ENCODE measurements around the gene ZNF552.
"Not testable (repeated sequence)": the region's sequence is repeated elsewhere in the genome, so short reads cannot be mapped to it uniquely, and the experiment has no call there.

The ZNF552 gene

DNA sequence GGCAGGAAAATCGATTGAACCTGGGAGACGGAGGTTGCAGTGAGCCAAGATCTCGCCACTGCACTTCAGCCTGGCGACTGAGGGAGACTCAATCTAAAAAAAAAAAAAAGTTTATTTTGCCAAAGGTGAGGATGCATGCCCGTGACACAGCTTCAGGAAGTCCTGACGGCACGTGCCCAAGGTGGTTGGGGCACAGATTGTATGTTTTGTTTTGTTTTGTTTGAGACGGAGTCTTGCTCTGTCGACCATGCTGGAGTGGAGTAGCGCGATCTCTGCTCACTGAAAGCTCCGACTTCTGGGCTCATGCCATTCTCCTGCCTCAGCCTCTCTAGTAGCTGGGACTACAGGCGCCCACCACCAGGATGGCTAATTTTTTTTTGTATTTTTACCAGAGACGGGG lies 3.3 kb upstream of the ZNF552 start:
- DNase-seq, result no peak

DNA sequence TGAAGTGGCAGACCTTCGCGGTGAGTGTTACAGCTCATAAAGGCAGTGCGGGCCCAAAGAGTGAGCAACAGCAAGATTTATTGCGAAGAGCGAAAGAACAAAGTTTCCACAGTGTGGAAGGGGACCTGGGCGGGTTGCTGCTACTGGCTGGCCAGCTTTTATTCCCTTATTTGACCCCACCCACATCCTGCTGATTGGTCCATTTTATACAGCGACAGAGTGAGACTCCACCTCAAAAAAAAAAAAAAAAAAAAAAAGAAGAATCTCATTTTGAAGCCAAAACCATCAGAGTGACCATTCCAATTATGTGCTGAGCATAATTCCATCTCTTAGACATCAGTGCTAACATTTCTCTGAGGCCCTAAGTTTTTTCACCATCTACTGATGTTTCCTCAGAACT lies 1.9 kb upstream of the ZNF552 start:
- DNase-seq, result peak; percentile 8

DNA sequence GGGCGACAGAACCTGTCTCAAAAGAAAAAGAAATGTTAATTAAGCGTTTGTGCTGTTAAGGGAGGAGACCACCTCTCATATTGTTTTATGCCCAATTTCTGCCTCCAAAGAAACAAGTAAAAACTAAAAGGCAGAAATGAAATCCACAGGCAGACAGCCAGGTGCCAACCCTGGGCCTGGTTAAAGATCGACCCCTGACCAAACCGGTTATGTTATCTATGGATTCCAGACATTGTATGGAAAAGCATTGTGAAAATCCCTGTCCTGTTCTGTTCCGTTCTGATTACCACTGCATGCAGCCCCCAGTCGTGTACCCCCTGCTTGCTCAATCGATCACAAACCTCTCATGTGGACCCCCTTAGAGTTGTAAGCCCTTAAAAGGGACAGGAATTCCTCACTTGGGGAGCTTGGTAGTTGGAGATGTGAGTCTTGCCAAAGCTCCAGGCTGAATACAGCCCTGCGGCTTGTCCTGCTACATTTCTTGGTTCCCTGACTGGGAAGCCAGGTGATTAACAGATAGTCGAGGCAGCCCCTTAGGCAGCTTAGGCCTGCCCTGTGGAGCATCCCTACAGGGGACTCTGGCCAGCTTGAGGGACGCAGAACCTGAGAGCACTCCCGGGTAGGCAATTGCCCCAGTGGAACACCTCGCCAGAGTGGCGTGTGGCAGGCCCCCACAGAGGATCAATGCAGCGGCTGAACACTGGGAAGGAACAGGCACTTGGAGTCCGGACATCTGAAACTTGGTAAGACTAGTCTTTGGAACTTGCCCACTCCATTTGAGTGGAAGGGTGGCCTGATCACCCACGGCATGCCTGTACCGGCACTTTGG lies 748 bp upstream of the ZNF552 start:
- DNase-seq, result no peak

DNA sequence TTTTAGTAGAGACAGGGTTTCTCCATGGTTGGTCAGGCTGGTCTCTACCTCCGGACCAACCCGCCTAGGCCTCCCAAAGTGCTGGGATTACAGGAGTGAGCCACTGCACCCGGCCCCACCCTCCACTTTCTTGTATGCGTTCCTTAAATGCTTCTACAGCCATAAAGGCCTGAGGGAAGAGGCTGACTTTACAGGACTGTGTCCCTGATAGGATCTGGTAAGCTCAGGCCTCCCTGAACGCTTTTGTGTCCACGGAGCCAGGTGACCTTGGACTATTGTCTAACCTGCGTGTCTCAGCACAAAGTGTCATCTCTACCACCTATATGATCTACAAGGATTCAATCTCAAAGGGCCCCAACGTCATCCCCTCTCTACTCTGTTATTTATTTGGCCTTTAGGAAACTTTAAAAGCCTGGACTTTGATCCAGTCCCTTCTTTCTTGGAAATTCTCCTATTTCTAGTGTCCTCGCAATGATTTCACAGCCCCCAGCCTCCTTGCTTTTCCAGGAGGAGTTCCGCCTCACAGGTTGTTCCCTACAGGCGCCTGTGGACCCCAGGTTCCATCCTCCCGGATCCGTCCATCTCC lies 701 bp downstream of the ZNF552 start:
- no peak for DNase-seq

DNA sequence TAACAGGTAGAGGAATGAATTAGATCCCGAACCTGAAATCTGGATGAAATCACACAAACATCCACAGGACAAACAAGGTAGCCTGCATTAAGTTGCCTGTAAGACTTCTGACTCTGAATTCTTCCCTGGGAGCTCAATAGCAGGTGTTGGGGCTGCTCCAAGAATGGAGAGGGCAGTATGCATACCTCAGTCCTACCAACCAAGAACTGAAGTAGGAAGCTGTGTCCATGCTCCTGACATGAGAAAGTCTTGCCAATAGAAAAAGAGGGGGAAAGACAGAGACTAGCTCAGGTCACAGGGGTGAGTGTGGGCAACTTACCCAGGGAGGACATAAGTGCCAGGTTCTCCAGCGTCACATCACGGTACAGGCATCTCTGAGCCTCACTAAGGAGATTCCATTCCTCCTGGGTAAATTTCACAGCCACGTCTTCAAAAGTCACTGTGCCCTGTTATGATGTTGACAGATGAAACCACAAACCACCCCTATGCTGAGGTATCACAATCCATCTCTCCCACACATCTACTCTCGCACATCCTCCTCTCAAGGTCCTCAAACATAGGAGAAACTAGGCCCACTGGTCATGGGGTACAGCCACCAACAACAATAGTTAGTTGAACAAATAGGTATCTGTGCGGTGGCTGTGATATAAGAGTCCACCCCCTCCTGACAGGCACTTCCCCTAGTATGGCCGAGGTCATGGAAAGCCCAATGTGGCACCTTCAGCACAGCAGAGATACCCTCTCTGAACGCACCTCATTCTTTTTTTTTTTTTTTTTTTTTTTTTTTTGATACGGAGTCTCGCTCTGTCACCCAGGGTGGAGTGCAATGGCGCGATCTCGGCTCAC lies 1.5 kb downstream of the ZNF552 start:
- DNase-seq, result not testable (repeated sequence)

DNA sequence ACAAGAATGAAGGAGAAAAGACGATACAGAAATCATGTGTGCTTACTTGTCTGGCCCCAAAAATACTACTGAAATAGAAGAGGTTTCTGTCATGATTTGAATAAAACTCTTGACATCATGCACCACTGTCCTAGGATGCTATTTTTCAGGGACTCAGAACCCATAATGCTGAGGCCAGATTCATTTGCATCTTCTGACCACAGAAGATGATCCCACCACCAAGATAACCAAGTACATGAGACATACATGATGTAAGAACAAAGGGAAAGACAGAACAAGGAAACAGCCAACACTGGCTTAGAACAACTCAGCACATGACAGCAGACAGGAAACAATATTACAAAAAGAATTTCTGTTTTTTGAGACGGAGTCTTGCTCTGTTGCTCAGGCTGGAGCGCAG lies 2.5 kb downstream of the ZNF552 start:
- DNase-seq, result peak; percentile 34

DNA sequence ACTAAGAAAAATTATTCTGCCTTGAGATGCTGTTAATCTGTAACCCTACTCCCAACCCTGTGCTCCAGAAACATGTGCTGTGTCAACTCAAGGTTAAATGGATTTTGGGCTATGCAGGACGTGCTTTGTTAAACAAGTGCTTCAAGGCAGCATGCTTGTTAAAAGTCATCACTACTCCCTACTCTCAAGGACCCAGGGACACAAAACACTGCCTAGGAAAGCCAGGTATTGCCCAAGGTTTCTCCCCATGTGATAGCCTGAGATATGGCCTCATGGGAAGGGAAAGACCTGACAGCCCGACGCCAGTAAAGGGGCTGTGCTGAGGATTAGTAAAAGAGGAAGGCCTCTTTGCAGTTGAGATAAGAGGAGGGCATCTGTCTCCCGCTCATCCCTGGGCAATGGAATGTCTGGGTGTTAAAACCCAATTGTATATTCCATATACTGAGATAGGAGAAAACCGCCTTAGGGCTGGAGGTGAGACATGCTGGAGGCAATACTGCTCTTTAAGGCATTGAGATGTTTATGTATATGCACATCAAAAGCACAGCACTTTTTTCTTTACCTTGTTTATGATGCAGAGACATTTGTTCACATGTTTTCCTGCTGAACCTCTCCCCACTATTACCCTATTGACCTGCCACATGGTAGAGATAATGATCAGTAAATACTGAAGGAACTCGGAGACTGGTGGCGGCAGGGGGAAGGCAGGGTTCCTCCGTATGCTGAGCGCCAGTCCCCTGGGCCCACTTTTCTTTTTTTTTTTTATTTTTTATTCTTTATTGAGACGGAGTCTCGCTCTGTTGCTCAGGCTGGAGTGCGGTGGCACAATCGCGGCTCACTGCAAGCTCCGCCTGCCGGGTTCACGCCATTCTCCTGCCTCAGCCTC lies 4.1 kb downstream of the ZNF552 start:
- DNase-seq, result not testable (repeated sequence)

DNA sequence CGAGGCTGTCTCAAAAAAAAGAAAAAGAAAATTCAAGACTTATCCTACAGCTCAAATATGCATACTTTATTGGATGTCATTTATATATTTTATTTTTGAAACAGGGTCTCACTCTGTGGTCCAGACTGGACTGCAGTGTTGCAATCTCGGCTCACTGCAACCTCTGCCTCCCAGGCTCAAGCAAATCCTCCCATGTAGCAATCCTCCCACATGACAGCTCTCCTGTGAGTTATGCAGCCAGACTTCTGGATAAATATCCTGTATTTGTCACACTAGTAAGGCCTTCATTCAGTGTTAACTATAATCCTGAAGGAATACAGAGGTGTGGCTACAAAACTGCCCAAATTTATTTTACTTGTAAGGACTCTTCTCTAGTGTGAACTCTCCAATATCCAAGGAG lies 7.2 kb downstream of the ZNF552 start:
- no peak for DNase-seq

DNA sequence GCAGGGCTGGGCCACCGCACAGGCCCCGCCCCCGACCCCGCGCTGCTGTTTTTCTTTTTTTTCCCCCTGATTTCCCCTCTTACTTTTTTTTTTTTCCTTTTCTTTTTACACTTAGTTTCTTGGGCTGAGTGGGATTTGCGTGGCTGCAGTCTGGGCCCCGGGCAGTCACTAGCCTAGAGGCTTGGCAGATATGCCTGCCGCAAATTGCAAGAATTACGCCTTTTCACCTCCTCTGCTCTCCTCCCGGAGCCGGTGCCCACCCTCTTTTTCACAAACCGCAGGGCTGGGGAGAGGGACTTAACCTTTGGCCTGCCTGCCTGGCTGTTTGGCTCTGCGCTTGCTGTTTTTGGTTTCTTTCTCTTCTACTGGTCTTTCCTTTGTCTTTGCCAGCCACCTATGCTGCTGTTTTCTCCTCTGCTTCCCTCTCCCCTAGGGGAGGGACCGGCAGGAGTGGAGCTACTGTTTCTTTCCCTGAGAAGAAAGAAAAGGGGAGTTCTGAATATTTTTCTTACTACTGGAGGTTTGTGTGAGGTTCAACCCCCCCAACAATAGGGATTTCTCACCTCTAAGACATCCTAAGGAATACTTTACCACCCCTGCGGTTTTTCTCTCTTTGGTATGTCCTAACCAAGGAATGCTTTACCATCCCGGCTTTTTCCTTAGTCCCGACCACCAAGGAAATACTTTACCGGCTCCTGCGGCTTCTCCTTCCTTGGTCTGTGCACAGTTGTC lies 11.0 kb downstream of the ZNF552 start:
- no peak for DNase-seq

DNA sequence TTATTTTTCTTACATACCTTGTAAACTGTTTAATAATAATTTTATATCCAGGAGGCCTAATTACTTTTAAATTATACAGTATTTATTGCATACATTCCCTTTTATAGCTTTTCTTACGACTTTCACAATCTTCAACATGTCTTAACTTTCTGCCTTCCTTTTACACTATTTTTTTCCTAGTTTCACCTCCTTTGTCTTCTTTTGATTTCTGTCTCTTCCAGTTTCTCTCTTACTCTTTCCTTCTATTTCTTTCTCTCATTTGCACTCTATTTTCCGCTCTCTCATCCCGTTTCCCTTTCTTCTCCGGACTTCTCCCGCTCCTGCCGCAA lies 11.5 kb downstream of the ZNF552 start:
- DNase-seq, result no peak

DNA sequence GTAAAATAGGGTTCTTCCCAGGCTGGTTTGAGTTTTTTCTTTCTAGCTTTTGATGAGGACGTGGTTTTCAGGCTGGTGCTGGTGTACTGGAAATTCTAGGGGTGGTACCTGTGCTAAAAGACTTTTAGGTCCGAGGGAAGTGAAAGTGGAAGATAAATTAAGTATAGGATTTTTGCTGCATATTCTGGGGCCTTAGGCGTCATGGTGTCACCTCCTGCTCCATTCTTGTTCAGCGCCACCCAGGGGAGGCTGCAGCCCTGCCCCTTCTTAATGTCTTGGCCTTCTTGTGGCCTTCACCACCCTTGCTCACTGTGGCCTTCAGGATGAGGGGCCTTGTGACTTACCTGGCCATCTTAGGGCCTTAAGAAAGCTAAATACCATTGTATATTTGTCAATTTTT lies 12.4 kb downstream of the ZNF552 start:
- no peak for DNase-seq

DNA sequence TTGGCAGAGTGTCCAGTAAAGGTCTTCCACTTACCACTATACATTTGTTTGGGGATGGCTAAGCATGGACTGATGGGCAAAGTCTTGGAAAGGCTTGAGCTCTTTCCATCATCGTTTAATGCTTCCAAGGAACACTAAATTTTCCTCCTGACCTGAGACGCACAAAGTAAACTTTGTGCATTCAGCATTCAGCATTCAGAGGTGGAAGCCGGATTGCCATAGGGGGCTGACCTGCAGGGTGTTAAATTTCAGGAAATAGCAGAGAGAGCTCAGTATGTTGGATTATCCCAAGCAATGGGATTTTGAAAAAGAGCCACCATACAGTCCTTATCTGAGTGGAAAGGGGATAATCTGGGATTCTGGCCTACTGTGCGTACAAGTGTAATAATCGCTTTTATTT lies 14.0 kb downstream of the ZNF552 start:
- DNase-seq, result no peak

DNA sequence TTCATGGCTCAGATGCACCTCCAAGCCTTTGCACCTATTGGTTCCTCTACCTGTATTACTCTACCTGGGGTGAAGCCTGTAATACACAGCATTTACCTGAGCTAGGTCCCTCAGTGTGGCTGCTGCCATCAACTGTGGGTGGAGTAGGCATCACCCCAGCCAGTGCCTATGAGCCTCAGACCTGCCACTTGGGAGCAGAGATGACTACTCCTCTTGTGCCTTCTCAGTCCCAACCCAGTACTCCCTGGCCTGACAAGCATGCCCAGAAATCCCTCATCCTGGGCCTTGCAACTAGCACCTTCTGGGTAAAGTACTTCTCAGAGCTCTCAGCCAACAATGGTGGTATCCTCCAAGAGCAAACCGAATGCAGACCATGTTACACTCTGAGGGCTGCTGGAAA lies 18.1 kb downstream of the ZNF552 start:
- DNase-seq, result not testable (repeated sequence)

DNA sequence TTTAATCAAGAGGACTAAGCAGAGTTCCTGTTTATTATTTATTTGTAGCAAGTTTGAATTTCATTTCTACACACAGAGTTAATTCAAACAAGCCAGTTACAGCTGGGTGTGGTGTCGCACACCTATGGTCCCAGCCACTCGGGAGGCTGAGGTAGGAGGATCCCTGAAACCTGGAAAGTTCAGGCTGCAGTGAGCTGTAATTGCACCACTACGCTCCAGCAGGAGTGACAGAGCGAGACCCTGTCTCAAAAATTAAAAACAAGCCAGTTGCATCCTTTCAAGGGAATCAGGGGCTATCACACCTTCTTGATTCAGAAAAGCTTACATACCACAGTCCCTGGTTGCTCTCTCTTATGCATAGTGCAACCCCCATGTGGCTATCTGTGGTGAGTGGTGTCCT lies 25.4 kb downstream of the ZNF552 start:
- DNase-seq, result no peak

DNA sequence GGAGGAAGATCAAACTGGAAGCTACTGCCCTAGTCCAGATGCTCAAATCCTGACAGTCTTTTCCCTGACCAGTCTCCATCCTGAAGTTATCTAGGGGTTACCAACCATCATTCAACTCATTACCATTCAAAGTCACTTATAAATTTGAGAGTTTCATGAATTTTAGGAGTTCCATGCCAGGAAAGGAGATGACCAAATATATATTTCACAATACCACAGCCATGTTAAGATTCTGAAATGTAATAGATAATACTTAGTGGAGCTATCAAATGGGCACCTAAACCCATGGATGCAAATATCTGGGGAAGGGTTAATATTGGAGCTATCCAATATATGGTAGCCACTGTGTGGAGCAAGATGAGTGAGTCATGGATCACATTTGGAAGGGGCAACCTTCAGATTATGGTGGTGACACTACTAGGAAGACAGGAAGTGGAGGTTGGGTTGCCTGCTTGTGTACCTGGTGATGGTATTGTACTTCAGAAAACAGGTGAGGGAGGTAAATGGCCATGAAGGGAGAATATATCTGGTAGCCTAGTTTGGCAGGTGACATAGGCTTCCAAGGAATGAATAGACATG lies 26.5 kb downstream of the ZNF552 start:
- DNase-seq, result no peak

DNA sequence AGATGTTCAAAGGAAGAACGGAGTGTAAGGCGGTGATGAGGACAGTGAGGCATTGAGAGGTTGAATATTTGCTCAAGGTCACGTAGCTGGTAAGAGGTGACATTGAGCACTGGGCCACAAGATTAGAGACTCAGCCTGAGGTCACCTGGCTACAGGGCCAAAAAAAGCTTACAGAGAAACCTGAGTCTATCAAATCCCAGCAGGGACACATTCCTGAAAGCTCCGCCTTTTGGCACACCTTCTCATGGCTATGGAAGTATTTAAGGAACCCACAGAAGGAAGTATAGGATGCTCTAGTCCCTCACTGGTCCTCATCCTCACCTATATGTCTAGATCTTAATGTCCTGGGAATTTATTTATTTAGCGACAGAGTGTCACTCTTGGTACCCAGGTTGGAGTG lies 27.8 kb downstream of the ZNF552 start:
- no peak for DNase-seq

DNA sequence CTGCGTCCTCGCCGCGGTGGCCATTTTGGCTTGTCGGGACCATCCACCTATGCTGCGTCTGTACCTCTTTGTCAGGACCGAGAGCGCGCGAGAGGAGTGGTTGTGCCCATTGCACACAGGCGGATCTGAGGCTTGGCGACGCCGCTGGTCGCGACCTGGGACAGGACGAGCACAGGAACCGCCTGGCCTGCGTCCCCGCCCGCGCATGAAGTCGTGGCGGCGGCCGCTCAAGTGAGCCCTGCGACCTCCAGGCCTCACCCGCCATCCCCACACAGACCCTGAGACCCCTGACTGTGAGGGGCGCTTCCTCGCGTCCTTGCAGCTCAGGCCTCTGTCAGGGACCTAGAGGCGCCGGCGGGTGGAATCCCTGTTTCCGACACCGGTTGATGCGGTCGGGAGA lies 28.4 kb downstream of the ZNF552 start:
- DNase-seq, result no peak

DNA sequence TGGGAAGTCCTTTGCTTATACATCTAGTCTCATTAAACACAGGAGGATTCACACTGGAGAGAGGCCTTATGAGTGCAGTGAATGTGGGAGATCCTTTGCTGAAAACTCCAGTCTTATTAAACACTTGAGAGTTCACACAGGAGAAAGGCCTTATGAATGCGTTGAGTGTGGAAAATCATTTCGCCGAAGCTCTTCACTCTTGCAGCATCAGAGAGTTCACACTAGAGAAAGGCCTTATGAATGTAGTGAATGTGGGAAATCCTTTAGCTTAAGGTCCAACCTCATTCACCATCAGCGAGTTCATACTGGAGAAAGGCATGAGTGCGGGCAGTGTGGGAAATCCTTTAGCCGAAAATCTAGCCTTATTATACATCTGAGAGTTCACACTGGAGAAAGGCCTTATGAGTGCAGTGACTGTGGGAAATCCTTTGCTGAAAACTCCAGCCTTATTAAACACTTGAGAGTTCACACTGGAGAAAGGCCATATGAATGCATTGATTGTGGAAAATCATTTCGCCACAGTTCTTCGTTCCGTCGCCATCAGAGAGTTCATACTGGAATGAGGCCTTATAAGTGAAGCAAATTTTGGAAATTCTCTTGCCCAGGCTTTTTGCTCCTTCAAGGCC lies 35.4 kb downstream of the ZNF552 start:
- DNase-seq, result no peak

DNA sequence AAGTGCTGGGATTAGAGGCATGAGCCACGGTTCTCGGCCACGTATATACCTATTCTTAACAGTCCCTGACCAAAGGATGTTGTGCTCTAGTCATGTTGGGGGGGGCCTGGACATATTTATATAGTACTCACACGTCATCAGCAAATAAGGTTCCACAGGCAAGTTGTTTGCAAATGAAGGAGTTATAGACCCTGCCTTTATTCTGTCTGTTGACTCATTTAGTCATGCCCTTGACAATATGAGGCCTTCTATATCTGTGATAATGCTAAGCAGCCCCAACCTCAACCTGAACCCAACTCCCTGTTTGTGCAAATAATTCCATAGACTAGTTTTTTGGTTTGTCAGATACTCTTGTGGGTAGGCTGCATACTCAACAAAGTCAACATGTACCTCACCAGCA lies 36.4 kb downstream of the ZNF552 start:
- DNase-seq, result no peak

DNA sequence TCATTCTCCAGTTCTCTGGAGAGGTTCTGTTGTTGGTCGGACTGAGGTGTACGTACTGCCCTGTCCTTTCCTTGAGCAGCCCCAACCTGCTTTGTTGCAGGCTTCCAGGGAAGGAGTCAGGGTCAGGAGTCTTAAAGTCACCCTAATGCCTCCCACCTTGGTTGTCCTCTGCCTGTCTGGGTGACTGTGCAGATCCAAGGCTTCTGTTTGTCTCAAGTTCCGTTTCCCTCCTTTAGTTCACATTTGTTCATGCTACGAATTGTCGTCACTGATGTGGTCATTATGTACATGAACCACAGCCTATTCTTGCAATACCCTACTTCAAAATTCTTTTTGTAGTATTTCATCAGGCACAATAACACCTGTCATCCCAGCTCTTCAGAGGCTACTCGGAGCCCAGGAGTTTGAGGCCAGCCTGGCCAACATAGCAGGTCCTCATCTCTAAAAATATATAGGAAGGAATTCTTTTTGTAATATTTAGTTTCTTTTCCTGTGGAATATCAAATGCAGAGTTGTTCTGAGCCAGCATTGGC lies 37.9 kb downstream of the ZNF552 start:
- no peak for DNase-seq

DNA sequence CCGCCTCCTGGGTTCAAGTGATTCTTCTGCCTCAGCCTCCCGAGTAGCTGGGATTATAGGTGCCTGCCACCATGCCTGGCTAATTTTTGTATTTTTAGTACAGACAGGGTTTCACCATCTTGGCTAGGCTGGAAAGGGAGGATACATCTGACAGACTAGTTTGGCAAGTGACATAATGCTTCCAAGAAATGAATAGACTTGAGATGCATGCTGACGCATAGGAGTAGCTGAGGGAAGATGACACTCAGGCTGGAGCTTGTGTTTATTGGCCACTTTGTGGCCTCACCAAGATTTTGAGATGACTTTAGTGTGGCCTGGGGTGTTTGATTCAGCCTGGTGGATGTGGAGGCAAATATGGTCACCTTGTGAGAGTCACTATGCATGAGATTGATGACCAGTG lies 41.2 kb downstream of the ZNF552 start:
- DNase-seq, result peak; percentile 21
